GM18867 (cell line): Measurements from ENCODE around the gene GABPA.
"Not testable (repeated sequence)": the region's sequence is repeated elsewhere in the genome, so short reads cannot be mapped to it uniquely, and the experiment has no call there.

Source experiments
- ATAC-seq: cut with Tn5 transposase; IDR thresholded peaks from one replicate; pipeline ENCODE4 v1.9.1; 2021; ENCODE audit warnings: mild to moderate bottlenecking, moderate library complexity; ENCODE audit not compliant: unreplicated experiment

GABPA gene

GRCh38 chr21:25735646-25736597 lies 1.1 kb downstream of the GABPA start:
- ATAC-seq, result peak; percentile 13

GRCh38 chr21:25737421-25737820 lies 2.6 kb downstream of the GABPA start:
- ATAC-seq, result no peak

- no peak for ATAC-seq
These were observed 8.1 kb downstream of the GABPA start for GRCh38 chr21:25742900-25743299.

GRCh38 chr21:25744854-25745253 lies 10.1 kb downstream of the GABPA start:
- no peak for ATAC-seq

GRCh38 chr21:25750085-25750484 lies 15.3 kb downstream of the GABPA start:
- ATAC-seq, result no peak

- no peak for ATAC-seq
These were observed 17.6 kb downstream of the GABPA start for GRCh38 chr21:25752416-25752815.

- ATAC-seq, result peak; percentile 57
These were observed 21.6 kb downstream of the GABPA start for GRCh38 chr21:25756190-25756932.

GRCh38 chr21:25757531-25757930 lies 22.8 kb downstream of the GABPA start:
- ATAC-seq, result no peak

GRCh38 chr21:25759573-25759972 lies 24.8 kb downstream of the GABPA start:
- ATAC-seq, result no peak

- no peak for ATAC-seq
These were observed 25.3 kb downstream of the GABPA start for GRCh38 chr21:25760061-25760460.

GRCh38 chr21:25760677-25761076 lies 25.9 kb downstream of the GABPA start:
- ATAC-seq, result no peak

GRCh38 chr21:25764065-25764464 lies 29.3 kb downstream of the GABPA start:
- ATAC-seq, result no peak

- no peak for ATAC-seq
These were observed 33.1 kb downstream of the GABPA start for GRCh38 chr21:25767921-25768320.

GRCh38 chr21:25772686-25773085 lies 37.9 kb downstream of the GABPA start:
- ATAC-seq, result no peak

GRCh38 chr21:25776440-25776839 lies 41.7 kb downstream of the GABPA start:
- no peak for ATAC-seq

GRCh38 chr21:25778126-25778875 lies 43.5 kb downstream of the GABPA start:
- ATAC-seq, result not testable (repeated sequence)

GRCh38 chr21:25788677-25789076 lies 53.9 kb downstream of the GABPA start:
- ATAC-seq, result no peak

GRCh38 chr21:25790122-25790877 lies 55.5 kb downstream of the GABPA start:
- peak; percentile 59 for ATAC-seq

GRCh38 chr21:25790878-25791204 lies 56.1 kb downstream of the GABPA start:
- no peak for ATAC-seq

- ATAC-seq, result no peak
These were observed 56.5 kb downstream of the GABPA start for GRCh38 chr21:25791319-25791718.
